Activated CD8-positive, alpha-beta memory T cell treated with anti-CD3 and anti-CD28 coated beads, Interleukin-2, amount 50 U/mL, for 48 hours (primary cell): ENCODE measurements around the gene PPP1R27.

ENCODE experiments used
- DNase-seq: peaks from one replicate; pipeline ENCODE4 v3.0.0-alpha.2; 2020

Gene PPP1R27

DNA sequence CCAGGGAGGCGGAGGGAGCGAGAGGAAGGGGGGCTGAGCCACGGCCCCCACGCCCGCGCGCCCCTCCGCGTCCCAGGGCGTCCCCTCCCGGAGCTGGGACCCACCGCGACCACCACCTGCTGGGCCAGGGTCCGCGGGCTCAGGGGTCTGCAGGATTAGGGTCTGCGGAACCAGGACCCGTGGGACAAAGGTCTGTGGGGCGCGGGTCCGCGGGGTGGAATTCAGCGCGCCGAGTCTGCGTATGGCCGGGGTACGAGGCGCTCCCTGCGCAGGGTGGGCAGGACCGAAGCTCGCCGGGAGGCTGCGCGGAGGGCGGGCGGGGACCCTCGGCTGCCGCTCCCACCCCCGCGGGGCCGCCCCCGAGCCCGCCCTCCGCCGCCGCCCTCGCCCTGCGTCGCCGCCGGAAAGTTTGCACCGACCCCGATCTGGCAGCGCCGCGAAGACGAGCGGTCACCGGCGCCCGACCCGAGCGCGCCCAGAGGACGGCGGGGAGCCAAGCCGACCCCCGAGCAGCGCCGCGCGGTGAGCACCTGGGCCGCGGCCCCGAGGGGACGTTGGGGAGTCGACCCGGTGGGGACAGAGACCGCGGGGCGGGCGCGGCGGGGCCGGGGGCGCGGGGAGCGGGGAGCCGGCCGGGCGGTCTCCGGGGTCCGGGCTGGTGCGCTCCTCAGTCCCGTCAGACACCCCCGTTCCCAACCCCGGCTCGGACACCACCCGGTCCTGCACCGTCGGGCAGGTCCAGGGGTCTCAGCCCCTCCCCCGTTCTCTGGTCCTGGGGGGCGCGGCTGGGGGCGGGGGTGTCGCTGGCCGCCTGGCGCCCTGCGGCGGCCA is 30.9 kb downstream of the PPP1R27 start, which contains the start of gene GCGR:
Gene GCGR, plus strand, starts transcription at position 423 of the 831 bp plus-strand sequence. CDS start 4,869 bp downstream, outside the sequence.
- no peak for DNase-seq

DNA sequence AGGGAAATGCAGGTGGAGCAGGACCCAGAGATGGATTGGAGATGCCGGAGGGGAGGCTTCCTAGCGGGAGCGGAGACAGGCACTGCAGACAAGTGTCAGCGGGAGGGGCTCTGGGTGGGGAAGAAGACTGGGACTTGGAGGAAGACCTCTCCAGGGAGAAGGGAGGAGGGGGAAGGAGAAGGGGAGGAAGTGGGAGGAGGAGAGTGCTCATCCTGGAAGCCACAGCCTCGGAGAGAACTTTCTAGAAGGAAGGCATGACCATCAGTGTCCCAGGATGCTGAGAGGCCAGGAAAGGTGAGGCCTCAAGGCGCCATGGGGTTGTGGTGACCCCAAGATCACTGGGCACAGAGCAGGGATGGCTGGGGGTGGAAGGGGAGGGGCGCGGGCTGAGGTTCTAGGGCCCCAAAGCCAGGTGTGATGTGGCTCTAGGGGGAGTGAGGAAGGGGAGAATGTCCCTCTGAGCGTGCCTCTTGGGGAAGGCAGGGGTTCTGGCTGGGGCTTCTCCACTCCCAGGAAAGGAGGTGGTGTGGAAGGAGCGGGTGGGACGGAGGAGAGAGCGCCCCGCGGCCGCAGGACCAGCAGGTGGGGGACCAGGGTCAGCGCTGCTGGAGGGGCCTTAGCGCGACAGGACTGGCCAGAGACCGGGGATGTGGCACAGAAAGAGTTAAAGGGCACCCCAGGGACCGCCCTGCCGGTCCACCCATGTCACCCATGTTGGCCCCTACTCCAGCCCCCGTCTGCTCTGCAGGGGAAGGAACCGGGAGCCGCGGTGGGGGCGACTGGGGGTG is 31.8 kb downstream of the PPP1R27 start:
- no peak for DNase-seq

DNA sequence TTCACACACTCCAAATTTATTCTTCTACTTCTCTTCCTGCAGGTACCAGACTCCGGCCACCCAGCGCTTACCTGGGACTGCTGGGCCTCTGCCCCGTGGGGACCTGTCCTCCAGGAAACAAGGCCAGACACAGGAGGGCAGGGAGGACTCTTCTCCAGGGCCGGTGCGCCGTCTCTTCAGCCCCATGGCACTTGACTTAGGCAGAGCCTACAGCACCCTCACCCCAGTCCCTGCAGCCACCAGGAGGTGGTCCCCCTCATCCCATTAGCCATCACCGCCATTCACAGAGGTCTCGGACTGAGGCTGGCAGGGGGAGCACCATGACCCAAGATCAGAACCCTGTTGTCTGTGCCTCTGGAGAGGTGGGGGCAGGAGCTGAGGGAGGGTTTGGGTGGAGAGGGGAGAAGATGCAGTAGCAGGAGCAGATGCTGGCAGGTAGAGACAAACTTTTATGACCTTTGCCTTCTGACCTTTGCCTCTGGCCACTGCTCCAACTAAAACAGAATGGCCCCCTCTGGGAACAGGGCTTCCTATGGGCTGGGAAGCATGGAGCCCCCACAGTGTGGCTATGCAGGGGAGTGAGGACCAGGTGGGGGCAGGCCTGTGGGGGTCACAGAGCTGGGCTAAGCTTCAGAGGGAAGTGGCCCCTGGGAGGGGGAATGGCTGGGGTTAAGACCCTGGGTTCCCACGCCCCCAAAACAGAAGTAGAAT is 32.6 kb downstream of the PPP1R27 start:
- DNase-seq = no peak

DNA sequence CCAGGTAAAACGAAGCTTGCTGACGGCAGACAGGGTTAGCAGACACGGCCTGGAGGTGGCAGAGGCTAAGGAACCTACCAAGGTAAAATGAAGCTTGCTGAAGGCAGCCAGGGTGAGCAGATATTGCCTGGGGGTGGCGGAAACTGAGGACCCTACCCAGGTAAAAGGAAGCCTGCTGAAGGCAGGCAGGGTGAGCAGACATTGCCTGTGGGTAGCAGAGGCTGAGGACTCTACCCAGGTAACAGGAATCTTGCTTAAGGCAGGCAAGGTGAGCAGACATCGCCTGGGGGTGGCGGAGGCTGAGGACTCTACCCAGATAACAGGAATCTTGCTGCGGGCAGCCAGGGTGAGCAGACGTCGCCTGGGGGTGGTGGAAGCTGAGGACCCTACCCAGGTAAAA is 33.5 kb downstream of the PPP1R27 start:
- DNase-seq = no peak

DNA sequence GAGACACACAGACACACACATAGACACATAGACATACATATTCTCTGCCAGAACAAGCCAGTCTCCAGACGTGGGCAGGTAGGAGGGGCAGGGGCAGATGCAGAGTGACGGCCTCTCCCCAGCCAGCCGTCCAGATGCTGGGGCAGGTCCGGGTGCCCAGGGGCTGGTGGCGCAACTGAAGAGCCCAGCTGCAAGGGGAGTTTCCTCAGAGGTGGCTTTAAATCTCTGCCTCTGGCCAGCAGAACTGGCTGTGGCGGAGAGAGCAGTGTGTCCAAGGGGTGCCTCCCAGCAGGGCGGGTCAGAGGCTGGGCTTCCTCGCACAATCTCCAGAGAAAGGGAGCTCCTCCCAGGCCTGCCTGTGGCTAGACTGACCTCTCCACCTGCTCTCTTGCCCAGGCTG is 40.3 kb downstream of the PPP1R27 start:
- no peak for DNase-seq

DNA sequence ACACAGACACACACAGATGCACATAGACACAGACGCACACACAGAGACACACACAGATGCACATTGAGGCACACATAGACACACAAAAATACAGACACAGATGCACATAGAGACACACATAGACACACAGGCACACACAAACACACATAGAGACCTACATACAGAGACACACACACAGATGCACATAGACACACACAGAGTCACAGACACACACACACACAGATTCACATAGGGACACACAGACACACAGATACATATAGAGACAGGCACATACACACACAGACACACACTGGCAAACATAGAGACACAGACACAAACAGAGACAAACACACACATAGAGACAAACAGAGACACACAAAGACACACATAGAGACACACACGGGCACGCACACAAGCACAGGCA is 40.8 kb downstream of the PPP1R27 start:
- DNase-seq = no peak

DNA sequence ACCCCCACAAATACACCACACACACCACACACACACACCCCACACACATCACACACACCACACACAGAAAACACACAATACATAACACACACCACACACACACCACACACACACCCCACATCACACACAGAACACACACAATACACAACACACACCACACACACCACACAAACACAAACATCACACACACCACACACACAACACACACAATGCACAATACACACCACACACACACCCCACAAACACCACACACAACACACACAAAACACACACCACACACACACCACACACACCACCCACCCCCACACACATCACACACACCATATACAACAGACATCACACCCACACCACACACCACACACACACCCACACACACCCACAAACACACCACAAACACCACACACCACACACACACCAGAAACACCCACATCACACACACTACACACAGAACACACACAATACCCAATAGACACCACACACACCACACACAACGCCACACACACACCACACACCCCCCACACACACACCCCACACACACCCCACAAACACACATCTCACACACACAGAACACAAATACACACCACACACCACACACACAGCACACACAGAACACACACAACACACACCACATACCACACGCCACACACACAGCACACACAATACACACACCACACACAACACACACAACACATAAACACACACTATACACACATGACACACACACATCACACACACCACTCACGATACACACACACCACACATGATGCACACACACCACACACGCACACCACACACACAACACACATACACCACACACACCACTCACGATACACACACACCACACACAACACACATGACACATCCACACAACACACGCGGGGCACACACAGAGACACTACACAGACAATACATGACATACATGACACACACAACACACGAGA is 41.9 kb downstream of the PPP1R27 start:
- DNase-seq = no peak
